Loucy (cell line): ENCODE results near the gene ABLIM1.

Experiments
- EZH2phosphoT487 ChIP-seq: fragments of 200-600 bp; IDR thresholded peaks from 2 replicates; pipeline ENCODE4 v1.6.1; 2018; ENCODE audit warnings: antibody characterized with exemption, mild to moderate bottlenecking, moderate library complexity, borderline replicate concordance
- TF ChIP-seq, protein P1 (sequence below): fragments of 200-600 bp; sonication (generic); conservative IDR thresholded peaks from 2 replicates; pipeline ENCODE4 v1.5.1; 2014; ENCODE audit warnings: mild to moderate bottlenecking, antibody characterized with exemption, low read length

DNA sequence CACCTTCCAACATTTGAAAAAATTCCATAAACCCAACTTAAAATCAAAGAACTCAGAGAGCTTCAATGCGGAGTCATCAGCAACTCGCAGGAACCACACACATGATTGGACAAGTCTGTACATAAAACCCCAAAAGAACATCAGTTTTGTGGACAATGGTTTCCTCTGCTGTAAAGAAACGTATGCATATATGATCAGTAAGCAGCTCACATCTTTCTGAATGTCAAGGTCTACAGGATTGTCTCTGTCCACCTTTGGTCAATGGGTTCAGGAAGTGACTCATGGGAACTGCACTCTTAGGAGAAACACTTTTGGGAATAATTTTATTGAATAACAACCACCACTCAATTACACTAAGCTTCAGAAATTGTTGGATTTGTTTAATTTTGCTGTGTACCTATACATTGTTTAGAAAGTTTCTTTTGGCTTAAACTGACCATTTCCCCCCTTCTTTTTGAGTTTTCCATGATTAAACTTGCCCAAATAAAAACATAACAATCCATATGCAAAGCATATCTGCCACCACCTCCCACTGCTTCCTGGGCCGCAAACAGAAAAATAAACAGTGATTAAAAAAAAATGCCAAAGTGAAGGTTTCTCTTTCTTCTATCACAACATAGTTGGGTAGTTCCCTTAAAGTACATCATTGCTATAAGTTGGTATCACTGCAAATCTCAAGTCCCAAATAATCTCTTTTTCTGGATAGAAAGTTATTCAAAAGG lies 226.5 kb downstream of the ABLIM1 start:
- TF ChIP-seq, protein P1, sequence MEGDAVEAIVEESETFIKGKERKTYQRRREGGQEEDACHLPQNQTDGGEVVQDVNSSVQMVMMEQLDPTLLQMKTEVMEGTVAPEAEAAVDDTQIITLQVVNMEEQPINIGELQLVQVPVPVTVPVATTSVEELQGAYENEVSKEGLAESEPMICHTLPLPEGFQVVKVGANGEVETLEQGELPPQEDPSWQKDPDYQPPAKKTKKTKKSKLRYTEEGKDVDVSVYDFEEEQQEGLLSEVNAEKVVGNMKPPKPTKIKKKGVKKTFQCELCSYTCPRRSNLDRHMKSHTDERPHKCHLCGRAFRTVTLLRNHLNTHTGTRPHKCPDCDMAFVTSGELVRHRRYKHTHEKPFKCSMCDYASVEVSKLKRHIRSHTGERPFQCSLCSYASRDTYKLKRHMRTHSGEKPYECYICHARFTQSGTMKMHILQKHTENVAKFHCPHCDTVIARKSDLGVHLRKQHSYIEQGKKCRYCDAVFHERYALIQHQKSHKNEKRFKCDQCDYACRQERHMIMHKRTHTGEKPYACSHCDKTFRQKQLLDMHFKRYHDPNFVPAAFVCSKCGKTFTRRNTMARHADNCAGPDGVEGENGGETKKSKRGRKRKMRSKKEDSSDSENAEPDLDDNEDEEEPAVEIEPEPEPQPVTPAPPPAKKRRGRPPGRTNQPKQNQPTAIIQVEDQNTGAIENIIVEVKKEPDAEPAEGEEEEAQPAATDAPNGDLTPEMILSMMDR = no peak
- TF ChIP-seq EZH2phosphoT487 = no peak
